Daoy (cell line): ENCODE results near the gene SDHA. TPM values are rescaled to one million over a fixed set of nuclear protein-coding genes. Genes with fewer than 3 reads are reported as not detected.

Experiments
- DNase-seq: peaks from one replicate; pipeline ENCODE4 v3.0.0-alpha.2; 2015; ENCODE audit warnings: low read depth
- total RNA-seq: library from RNA; depleted of rRNA; stranded (reverse); fragments of >200 nt; shearing (Covaris generic); gene quantifications from 2 replicates; pipeline ENCODE4 v1.2.3, GENCODE V29; 2014; rRNA removed

Gene SDHA
- 78.3 and 97.6 TPM in 2 replicates for total RNA-seq

DNA sequence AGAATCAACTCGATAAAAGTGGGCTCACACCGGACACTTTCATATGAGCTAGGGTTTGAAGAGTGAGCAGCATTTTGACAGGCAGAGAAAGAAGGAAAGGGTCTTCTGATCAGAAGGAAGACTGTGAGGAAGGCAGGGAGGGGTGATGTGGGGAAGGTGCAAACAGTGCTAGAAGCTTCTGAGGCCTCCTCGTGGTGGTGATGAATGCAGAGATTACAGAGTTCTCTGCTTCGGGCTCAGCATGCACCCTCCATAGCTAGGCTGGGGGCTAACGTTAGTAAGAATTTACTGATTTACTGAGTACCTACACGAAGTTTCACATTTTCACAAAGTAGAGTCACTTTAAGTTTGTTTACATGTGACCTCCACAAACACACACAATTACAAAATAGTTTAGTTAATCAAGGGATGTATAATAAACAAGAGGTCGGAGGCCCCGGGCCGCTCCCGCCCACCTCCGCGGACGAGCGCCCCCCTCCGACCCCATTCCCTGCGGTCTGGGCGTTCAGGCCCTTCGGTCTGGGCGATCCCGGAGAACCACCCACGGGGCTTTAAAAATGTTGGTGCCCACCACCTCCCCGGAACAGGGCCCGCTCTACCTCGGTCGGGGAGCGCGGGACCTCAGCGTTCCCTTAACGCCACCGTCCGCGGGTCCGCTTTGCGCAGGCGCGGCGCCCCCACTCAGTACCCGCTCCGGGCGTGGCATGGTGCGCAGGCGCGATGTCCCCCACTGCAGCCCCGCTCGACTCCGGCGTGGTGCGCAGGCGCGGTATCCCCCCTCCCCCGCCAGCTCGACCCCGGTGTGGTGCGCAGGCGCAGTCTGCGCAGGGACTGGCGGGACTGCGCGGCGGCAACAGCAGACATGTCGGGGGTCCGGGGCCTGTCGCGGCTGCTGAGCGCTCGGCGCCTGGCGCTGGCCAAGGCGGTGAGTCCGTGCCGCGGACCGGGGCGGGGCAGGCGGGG, at the start of gene SDHA, which contains the start of gene CCDC127:
SDHA (plus strand) TSS at position 827 of the 963 bp plus-strand sequence; CDS start at position 863, 36 bp downstream.
CCDC127 (minus strand) TSS at position 660 of the 963 bp plus-strand sequence. CDS start 1,304 bp downstream, outside the sequence.
- peak; percentile 98 for DNase-seq

- DNase-seq = peak; percentile 89
These were observed 48.9 kb upstream of the SDHA start for GRCh38 chr5:169071-169727.

DNA sequence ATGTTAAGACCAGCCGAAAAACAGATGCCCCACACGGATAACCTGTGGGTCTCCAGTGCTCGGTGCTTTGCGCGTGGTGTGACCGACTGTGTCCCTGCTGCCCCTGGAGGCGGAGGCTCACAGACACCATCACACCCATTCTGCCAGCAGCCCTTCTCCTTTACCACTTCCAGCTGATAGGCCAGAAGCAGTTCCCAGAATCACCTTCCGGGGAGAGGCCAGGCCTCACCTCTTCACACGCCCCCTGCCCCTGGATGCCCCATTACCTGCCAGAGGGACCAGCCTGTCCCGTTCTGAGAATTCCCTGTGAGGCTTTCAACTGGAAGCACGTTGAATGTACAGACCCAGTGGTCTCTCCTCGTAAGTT, 48.4 kb upstream of the SDHA start:
- no peak for DNase-seq

DNA sequence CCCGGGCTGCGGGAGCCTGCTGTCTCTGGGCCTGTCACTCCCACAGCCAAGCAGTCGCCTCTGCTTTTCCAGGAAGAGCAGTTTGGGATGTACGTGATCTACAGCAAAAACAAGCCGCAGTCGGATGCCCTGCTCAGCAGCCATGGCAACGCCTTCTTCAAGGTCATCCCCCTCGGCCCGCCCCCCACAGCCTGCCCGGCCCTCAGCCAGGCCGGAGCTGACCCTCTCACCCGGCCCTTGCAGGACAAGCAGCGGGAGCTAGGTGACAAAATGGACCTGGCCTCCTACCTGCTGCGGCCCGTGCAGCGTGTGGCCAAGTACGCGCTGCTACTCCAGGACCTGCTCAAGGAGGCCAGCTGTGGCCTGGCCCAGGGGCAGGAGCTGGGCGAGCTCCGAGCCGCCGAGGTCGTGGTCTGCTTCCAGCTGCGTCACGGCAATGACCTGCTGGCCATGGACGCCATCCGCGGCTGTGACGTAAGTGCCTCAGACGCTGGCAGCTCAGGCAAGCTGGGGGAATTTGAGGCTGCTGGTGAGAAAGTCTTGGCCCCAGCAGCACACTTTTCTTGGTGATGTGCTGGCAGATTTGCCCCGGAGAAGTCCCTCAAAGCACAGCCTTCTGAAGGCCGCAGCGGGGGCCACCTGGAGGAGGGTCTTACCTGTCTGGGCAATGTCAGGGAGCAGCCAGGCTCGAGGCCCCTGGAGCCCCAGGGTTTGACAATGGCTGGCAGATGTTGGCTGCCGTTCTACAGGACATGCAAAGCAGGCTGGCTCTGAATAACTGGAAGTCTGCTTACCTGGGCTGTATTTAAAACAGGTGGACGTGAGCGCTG, 46.9 kb upstream of the SDHA start:
- DNase-seq = no peak

DNA sequence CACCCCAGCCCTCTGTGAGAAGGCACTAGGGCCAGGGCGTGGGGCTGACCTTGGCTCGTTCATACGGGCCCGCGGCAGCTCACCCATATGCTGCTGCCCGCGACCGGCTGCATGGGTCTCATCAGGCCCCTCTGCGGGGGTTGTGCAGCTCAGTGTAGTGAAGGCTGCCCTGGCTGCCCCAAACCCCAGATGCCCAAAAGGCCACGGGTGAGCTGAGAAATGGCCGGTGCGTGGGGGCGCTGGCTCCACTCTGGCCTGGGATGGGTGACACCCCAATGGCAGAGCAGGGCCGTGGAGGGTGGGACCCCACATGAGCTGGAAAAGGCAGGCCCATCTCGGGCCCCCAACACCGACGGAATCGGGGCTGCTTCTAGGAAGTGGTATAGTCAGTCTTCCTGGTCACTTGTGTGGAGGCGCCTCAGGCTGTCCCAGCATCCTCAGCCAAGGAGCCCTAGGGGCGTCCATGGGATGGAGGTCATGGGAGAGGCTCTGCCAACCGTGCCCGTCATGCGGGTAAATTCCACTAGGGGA, 46.3 kb upstream of the SDHA start:
- DNase-seq = no peak

- DNase-seq = no peak
These were observed 45.7 kb upstream of the SDHA start for GRCh38 chr5:172421-172820.

DNA sequence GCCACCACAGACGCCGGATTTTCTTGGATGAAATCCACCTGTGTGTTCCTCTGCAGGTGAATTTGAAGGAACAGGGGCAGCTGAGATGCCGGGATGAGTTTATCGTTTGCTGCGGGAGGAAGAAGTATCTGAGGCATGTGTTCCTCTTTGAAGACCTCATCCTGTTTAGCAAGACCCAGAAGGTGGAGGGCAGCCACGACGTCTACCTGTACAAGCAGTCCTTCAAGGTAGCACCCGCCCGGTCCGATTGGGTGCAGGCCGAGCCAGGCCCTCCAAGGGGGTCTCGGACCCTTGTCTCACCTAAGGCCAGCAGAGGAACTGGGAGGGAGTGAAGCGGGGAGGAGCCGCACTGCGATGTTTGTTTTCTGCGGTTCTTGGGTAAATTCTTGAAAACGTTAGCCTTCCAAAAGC, 45.3 kb upstream of the SDHA start:
- DNase-seq = no peak

GRCh38 chr5:173392-174290, 44.5 kb upstream of the SDHA start:
- no peak for DNase-seq

DNA sequence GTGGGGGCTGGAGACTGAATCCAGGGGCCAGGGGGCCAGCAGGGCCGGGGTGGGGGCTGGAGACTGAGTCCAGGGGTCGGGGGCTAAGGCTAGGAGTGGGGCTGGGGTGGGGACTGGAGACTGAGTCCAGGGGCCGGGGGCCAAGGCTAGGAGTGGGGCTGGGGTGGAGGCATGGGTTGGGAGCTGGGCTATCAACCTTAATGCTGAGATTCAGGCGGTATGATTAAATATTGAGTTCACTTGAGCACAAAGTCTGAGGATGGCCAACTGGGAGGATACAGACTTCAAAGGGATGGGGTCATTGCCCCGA, 43.9 kb upstream of the SDHA start:
- no peak for DNase-seq

GRCh38 chr5:174876-175465, 43.1 kb upstream of the SDHA start:
- no peak for DNase-seq

DNA sequence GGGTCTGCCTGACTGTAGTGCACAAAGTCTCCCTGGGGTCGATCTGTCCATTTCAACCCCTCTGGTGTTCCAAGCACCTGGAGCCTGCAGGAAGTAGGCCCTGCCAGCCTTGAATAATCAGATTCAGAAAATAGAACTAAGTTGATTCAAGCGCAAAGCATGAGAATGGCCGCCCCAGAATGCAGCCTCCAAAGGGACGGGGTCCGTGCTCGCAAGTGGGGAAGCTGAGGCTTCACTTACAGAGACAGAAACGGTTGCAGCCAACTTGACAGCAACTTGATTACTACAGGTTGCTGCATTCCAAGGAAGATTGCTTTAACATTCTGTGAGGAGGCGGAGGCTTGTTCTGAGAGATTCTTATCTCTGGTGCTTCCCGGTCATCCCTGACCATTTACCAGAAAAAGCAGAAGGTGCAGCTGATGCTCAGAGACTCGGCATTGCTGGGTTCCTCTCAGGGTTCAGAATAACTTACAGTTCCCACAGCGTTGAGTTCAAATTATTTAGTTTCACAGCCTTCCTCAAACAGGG, 41.8 kb upstream of the SDHA start:
- DNase-seq = no peak

DNA sequence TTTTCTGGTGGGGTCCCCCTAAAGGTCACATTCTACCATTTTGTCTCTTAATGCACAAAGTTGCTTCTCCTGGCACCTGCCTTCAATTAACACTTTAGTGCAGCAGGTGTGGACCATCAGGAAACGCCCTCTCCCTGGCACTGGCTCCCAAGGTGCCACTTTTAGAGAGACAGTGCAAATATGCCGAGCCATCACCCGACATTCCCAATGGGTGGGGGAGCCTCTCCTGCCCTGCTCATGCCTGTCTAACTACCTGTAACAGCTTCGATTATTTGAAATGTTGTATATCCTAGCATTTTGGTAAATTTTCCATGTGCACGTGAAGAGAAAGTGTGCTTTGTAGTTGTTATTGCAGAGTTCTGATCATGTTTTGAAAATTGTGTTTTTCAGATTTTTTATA, 40.0 kb upstream of the SDHA start:
- DNase-seq = no peak

DNA sequence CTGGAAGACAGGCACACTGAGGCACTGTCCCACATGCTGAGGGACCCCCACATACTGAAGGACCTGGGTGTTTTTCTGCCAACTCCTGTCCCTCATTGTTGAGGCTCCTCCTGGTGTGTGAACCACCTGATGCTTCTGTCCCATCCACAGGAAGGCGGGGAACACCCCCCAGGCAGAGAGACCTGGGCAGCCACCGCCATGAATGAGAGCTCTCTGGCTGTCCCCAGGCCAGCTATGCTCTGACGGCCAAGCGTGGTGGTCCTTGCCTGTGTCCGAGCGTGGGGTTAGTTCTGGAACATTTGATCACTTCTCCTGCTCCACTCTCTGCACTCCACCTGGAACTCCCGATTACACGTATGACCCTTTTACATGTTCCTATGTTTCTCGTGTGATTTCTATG, 38.7 kb upstream of the SDHA start:
- no peak for DNase-seq

GRCh38 chr5:180286-180918, 37.7 kb upstream of the SDHA start:
- DNase-seq = no peak

DNA sequence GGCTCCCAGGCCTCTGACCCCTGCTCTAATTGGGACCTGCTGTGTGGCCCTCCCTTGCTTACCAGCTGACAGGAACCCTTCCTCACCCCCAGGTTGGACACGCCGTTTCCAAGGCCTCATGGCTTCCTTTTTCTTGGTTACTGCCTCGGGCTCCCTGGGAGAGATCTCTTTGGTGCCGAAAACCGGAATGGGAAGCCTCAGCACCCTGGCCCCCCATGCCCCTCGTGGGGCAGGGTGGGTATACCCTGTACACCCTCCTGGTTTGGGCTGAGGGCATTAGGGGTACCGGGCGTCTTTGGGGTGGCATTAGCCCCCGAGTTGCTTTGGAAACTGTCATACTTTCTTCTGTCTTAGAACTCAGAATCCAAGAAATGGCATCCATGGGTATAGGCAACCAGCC, 37.0 kb upstream of the SDHA start:
- no peak for DNase-seq

GRCh38 chr5:181566-181965, 36.6 kb upstream of the SDHA start:
- DNase-seq = no peak

DNA sequence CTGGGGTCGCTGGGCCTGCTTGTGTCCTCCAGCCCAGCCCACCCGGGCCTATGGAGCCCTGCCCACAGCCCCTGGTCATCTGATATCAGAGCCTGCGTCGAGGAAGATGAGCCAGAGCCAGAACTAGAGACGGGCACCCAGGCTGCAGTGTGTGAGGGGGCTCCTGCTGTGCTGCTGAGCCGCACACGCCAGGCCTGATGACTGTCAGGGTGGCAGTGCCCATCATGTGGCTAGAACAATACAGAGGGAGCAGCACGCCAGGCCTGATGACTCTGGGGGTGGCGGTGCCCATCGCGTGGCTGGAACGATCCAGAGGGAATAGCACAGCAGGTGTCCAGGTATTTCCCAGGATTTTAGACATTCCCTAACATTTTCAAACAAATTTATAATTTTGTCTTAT, 36.0 kb upstream of the SDHA start:
- no peak for DNase-seq

- no peak for DNase-seq
These were observed 33.6 kb upstream of the SDHA start for GRCh38 chr5:184471-184870.
